A673 (cell line): Measurements from ENCODE around the gene KHDRBS1.

Experiments used
- CTCF ChIP-seq: fragments of 300-800, 200-600 bp; sonication (generic); conservative IDR thresholded peaks from 2 replicates; pipeline ENCODE4 v1.5.1; 2017; ENCODE audit warnings: low read depth, mild to moderate bottlenecking, antibody characterized with exemption, low read length, moderate library complexity, mixed read lengths
- EZH2 ChIP-seq: fragments of 200-600 bp; sonication (generic); IDR thresholded peaks from 2 replicates; pipeline ENCODE4 v1.6.1; 2017; ENCODE audit warnings: borderline replicate concordance, low read depth, mild to moderate bottlenecking, mixed read lengths, antibody characterized with exemption, low read length; ENCODE audit not compliant: poor library complexity, severe bottlenecking

- TF ChIP-seq CTCF: no peak
- no peak for TF ChIP-seq EZH2
These were observed 29.0 kb upstream of the KHDRBS1 start for GRCh38 chr1:31984419-31985347.
